Measurements from ENCODE around the gene FUCA2. TPM values are rescaled to one million over a fixed set of nuclear protein-coding genes. Genes with fewer than 3 reads are reported as not detected.
A peak's percentile ranks its signal among the peaks of the same experiment; 100 is the strongest.

Gene FUCA2
- total RNA-seq, 1 donor, result 58.7 TPM

- TF ChIP-seq CTCF (IDR thresholded peaks at IDR 0.05; ENCODE audit: insufficient read depth, low read depth, low read length), result no peak
- no peak overlapping the region for H3K4me3 ChIP-seq (ENCODE audit: low read depth, low read length)
- no peak for DNase-seq (ENCODE audit: low read depth)
Measured at GRCh38 chr6:143468026-143468425, 43.5 kb downstream of the FUCA2 start.

GRCh38 chr6:143465546-143465945 is 46.0 kb downstream of the FUCA2 start:
- DNase-seq (ENCODE audit: low read depth), result no peak
- no peak for TF ChIP-seq CTCF (IDR thresholded peaks at IDR 0.05; ENCODE audit: insufficient read depth, low read depth, low read length)
- no peak overlapping the region for H3K4me3 ChIP-seq (ENCODE audit: low read depth, low read length)

GRCh38 chr6:143457563-143458359 is 53.8 kb downstream of the FUCA2 start:
- H3K4me3 ChIP-seq (ENCODE audit: low read depth, low read length), result no peak overlapping the region
- TF ChIP-seq CTCF (IDR thresholded peaks at IDR 0.05; ENCODE audit: insufficient read depth, low read depth, low read length), result no peak
- peak; percentile 11 for DNase-seq (ENCODE audit: low read depth)

GRCh38 chr6:143451531-143451930 is 60.0 kb downstream of the FUCA2 start:
- H3K4me3 ChIP-seq (ENCODE audit: low read depth, low read length), result peak overlapping the region; percentile 99
- peak; percentile 19 for DNase-seq (ENCODE audit: low read depth)
- no peak for TF ChIP-seq CTCF (IDR thresholded peaks at IDR 0.05; ENCODE audit: insufficient read depth, low read depth, low read length)

- peak; percentile 94 for DNase-seq (ENCODE audit: low read depth)
- TF ChIP-seq CTCF (IDR thresholded peaks at IDR 0.05; ENCODE audit: insufficient read depth, low read depth, low read length), result no peak
- H3K4me3 ChIP-seq (ENCODE audit: low read depth, low read length), result peak within 1 kb of the TSS; percentile 99
Measured at GRCh38 chr6:143450453-143451371, 60.8 kb downstream of the FUCA2 start, which contains the start of the genes ADAT2 and PEX3. Gene ADAT2 (minus strand): TSS chr6:143450695. CDS start chr6:143450658, 37 bp downstream. Gene PEX3 (plus strand): TSS chr6:143450805. CDS start chr6:143451043, 238 bp downstream.

- H3K4me3 ChIP-seq (ENCODE audit: low read depth, low read length), result peak overlapping the region; percentile 99
- TF ChIP-seq CTCF (IDR thresholded peaks at IDR 0.05; ENCODE audit: insufficient read depth, low read depth, low read length), result no peak
- DNase-seq (ENCODE audit: low read depth), result peak; percentile 19
Measured at GRCh38 chr6:143449714-143450452, 61.6 kb downstream of the FUCA2 start.

All from fibroblast of villous mesenchyme (primary cell).